SK-N-MC (cell line): ENCODE results near the gene ERI3.

Experiments
- EZH2 ChIP-seq: fragments of 200-600 bp; sonication (generic); IDR thresholded peaks from one replicate; pipeline ENCODE4 v1.6.1; 2017; ENCODE audit warnings: antibody characterized with exemption
- FOXP2 ChIP-seq: optimal IDR thresholded peaks from 2 replicates; pipeline ENCODE3; 2011; ENCODE audit warnings: mild to moderate bottlenecking, moderate library complexity; ENCODE audit not compliant: insufficient read depth; ENCODE audit errors: extremely low read length, control extremely low read depth
- POLR2AphosphoS5 ChIP-seq: IDR thresholded peaks from 2 replicates; pipeline ENCODE4 v1.6.1; 2012; ENCODE audit warnings: mild to moderate bottlenecking, low read depth, low read length, borderline replicate concordance

DNA sequence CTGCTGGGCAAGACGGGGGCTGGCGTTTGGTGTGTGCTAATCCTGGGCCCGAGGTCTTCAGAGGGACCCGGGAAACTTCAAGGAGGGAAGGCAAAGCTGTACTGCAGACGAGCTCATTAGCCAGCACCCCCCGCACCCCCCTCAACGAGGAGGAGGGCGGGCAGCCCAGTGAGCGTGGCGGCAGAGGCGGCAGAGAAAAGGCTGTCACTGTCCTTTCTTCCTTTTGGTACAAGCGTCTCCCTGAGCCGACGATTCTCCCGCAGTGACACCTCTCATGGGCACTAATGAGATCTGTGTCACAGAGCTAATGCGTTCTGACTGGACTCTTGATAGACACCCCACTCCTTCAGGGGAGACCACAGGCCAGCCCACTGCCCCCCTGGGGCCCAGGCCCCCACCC, 112.3 kb downstream of the ERI3 start:
- TF ChIP-seq EZH2 (no peak), POLR2AphosphoS5 (no peak), FOXP2 (no peak)
